GM13977 (cell line): ENCODE results near the gene C2CD5.
"Not testable (repeated sequence)": the region's sequence is repeated elsewhere in the genome, so short reads cannot be mapped to it uniquely, and the experiment has no call there.

Experiments
- DNase-seq: peaks from one replicate; pipeline ENCODE4 v3.0.0; 2012; ENCODE audit warnings: low spot score
- CTCF ChIP-seq: IDR thresholded peaks from 2 replicates; pipeline ENCODE4 v1.5.1; 2012; ENCODE audit warnings: mild to moderate bottlenecking, control low read depth; ENCODE audit not compliant: insufficient read depth; ENCODE audit errors: extremely low read depth, missing control alignments
- in situ Hi-C: fragments of 300-500 bp; cut with MboI; formaldehyde crosslinking; loops from one replicate; pipeline ENCODE4 v1.12.0; 2022; ENCODE audit warnings: low sequenced_read_pairs, low pct_unique_long_range_greater_than_20kb, mixed read lengths, inconsistent platforms; ENCODE audit not compliant: unreplicated experiment

Gene C2CD5

GRCh38 chr12:22453511-22453910 lies 90.8 kb downstream of the C2CD5 start:
- in situ Hi-C loops: loop anchor here (25.0 kb wide), 2 partner anchors 366 to 966 kb away; no protein-coding TSS in a partner anchor
- no peak for DNase-seq
- no peak for TF ChIP-seq CTCF

- no peak for DNase-seq
- in situ Hi-C loops: loop anchor here (25.0 kb wide), 1 partner anchor 760 kb away; no protein-coding TSS in a partner anchor
- no peak for TF ChIP-seq CTCF
These were observed 97.1 kb downstream of the C2CD5 start for GRCh38 chr12:22447223-22447622.

GRCh38 chr12:22444317-22444665 lies 100.1 kb downstream of the C2CD5 start:
- in situ Hi-C loops: loop anchor here (25.0 kb wide), 1 partner anchor 757 kb away; no protein-coding TSS in a partner anchor
- not testable (repeated sequence) for DNase-seq

GRCh38 chr12:22443379-22444316 lies 100.7 kb downstream of the C2CD5 start:
- DNase-seq: peak; percentile 50
- in situ Hi-C loops: loop anchor here (25.0 kb wide), 1 partner anchor 756 kb away; no protein-coding TSS in a partner anchor
- peak; percentile 84 for TF ChIP-seq CTCF

GRCh38 chr12:22437031-22437806 lies 107.1 kb downstream of the C2CD5 start:
- in situ Hi-C loops: loop anchor here (25.0 kb wide), 1 partner anchor 750 kb away; no protein-coding TSS in a partner anchor
- TF ChIP-seq CTCF: no peak
- DNase-seq: no peak

GRCh38 chr12:22435583-22435982 lies 108.8 kb downstream of the C2CD5 start:
- DNase-seq: no peak
- in situ Hi-C loops: loop anchor here (25.0 kb wide), 1 partner anchor 748 kb away; no protein-coding TSS in a partner anchor
- TF ChIP-seq CTCF: no peak
